HG02870 (cell line): ENCODE data around the gene CBFA2T3.
"Not testable (repeated sequence)": the region's sequence is repeated elsewhere in the genome, so short reads cannot be mapped to it uniquely, and the experiment has no call there.

Experiments
- ATAC-seq: cut with Tn5 transposase; IDR thresholded peaks from one replicate; pipeline ENCODE4 v1.9.1; 2021; ENCODE audit warnings: mild to moderate bottlenecking, moderate library complexity; ENCODE audit not compliant: unreplicated experiment

The CBFA2T3 gene

DNA sequence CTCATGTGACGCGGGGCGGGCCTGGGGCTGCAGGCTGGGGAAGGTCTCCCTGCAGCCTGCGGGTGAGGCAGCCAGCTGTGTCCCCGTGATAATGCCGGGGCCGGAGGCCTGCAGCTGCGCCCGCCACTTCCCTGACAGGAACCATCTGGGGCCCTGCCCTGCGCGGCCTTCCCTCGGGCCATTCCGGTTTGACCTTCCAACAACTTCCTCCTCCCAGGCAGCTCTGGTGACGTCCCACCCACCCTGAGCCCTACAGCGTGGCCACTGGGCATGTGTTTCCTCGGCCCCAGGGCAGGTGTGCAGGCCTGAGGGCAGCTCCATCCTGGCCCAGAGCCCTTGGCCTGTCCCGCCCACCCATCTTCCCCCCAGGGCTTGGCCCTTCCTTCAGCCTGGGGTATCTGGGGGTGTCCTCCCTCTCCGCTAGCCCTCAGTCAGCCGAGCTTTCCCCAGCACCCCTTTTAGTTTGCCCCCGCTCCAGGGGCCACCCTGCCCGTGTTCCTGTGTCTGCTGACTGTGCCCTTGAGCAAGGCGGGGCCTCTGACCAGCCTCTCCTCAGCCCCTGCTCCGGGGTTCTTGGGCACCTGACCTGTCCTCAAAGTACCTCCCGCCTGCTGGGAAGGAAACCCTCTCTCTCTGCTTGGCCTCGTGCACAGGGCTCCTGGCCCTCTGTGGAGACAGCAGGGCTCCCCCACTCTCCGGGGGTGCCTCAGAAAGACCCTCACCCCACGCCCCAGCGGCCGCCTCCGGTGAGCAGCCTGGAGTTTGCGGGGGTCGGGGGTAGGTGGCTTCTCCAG is at the start of gene CBFA2T3:
Gene CBFA2T3, minus strand, starts transcription at position 190 of the 794 bp plus-strand sequence. CDS start 400 bp downstream, outside the sequence.
- ATAC-seq = no peak

- ATAC-seq = no peak
Measured at GRCh38 chr16:89026121-89026612, 49.2 kb upstream of the CBFA2T3 start.

GRCh38 chr16:89025636-89026035 is 48.6 kb upstream of the CBFA2T3 start:
- ATAC-seq = no peak

GRCh38 chr16:89024546-89025060 is 47.6 kb upstream of the CBFA2T3 start:
- ATAC-seq = no peak

GRCh38 chr16:89023621-89024511 is 46.9 kb upstream of the CBFA2T3 start:
- ATAC-seq = no peak

DNA sequence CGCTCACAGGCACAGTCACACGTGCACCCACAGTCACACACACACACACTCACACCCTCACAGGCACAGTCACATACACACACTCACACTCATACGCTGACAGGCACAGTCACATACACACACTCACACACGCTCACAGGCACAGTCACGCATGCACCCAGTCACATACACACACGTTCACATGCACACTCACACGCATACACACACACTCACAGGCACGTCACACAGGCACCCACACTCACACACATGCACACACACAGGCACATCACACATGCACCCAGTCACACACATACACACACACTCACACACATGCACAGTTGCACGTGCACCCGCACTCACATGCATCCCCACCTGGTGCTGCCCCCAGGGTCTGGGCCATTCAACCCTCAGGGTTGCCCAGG is 46.1 kb upstream of the CBFA2T3 start:
- ATAC-seq = no peak

- no peak for ATAC-seq
Measured at GRCh38 chr16:89022051-89022836, 45.2 kb upstream of the CBFA2T3 start.

DNA sequence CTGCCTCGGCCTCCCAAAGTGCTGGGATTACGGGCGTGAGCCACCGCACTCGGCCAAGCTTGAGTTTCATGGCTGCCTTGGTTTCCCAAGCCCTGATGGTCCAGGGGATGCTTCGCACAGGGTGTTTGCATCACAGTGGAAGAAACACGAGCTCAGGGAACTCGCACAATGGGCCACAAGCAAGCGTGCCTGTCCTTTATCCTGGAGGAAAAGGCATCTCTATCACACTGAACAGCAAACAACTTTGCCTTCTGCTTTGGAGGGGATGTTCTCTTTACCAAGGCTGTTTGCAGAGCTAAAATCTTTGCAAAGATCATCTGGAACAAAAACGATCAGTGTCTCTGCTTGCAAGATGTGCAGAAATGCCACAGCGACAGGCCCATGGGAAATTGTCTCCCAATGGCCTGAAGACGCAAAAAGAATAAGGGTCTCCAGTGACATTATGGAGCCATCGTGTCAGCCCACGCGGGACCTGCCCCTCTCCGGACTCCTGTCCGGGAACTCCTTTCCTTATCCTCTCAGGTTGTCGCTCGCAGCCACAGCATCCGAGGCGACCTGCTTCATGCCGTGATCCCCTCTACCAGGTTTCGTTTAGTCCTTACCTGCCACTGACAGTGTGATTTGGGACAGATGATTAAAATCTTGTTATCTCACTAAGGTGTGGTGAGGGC is 44.1 kb upstream of the CBFA2T3 start:
- no peak for ATAC-seq

DNA sequence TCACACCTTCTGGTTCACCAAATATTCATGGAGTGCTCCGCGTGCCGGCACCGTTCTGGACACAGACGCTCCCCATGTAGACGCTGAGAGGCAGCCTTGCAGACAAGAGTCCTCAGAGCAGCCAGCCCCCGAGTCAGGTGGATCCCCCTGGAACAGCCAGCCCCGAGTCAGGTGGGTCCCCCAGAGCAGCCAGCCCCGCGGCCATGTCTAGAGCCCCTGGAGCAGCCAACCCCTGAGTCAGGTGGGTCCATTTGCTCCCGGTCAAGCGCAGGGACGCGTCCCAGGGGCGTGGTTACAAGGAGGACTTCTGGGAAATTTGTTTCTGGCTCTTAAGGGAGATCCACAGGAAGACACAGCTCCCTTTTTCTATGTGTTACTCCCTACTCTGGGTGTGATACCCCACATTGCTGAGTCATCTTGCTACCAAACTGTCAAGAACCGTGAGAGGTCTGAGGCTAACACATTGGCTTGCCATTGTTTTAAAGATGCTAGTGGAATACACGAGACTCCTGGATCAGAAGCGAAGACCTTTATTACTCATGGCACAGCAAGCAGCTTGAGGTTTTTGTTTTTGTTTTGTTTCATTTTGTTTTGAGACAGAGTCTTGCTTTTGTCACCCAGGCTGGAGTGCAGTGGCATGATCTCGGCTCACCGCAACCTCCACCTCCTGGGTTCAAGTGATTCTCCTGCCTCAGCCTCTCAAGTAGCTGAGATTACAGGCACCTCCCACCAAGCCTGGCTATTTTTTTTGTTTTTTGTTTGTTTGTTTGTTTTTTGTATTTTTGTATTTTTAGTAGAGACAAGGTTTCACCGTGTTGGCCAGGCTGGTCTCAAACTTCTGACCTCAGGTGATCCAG is 43.3 kb upstream of the CBFA2T3 start:
- no peak for ATAC-seq

DNA sequence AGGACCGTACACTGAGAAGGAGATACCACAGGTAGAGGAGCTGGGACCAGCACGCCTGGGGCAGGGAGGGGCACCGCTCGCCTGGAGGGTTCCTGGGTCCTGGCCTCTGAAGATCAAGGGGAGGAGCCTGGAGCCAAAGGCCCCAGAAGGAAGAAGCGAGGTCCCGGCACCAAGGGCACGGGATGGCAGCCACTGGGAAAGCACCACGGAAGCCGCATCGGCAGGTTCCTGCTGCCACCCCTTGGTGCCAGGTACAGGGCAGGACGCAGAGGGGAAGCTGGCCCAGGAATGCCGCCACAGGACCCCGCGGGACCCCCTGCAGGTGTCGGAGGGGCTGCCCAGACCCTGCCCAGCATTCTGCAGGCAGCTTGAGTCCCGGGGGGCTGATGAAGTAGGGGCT is 42.5 kb upstream of the CBFA2T3 start:
- no peak for ATAC-seq

DNA sequence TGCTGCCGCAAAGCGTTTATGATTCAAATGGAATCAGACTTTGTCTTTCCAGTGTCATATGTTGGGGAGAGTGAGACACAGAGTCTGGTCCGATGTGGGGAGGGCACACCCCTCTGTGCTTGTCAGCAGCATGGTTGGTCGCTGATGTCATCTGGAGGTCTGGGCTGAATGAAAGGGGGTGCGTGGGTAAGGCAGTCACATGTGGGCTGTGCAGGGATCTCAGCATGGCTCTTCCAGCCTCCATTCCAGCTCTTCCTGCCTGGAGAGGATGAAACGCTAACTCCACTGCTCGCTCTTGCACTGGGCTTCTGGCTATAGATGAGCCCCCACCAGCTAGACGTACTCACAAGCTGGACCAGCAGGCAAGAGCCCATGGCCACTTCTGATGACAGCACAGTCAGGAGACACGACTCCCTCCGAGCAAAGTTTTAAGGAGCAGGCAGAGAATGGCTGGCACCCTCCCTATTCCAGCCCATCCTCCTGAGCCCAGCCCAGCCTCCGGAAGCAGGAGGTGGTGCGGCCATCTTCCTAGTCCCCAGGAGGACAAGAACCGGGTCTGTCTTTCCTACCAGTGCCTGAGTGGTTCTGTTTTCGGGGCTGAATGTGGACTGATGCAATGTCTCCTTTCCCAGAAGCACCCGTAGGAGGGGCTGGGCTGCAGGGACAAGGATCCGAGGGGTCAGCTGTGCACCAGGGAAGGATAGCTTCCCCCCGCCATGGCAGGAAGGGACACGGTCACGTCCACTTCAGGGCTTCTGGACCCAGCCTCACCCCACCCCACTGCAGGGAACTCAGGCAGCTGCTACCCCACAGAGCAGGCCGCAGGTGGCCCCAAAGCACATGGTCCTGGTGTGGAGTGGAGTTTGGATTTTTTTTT is 41.5 kb upstream of the CBFA2T3 start:
- no peak for ATAC-seq

GRCh38 chr16:89017543-89018281 is 40.7 kb upstream of the CBFA2T3 start:
- ATAC-seq = no peak

DNA sequence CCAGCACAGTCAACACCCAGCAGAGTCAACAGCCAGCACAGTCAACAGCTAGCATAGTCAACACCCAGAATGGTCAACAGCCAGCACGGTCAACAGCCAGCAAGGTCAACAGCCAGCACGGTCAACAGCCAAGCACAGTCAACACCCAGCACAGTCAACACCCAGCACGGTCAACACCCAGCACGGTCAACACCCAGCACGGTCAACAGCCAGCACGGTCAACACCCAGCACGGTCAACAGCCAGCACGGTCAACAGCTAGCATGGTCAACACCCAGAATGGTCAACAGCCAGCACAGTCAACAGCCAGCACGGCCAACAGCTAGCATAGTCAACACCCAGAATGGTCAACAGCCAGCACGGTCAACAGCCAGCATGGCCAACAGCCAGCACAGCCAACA is 39.6 kb upstream of the CBFA2T3 start:
- ATAC-seq = not testable (repeated sequence)

DNA sequence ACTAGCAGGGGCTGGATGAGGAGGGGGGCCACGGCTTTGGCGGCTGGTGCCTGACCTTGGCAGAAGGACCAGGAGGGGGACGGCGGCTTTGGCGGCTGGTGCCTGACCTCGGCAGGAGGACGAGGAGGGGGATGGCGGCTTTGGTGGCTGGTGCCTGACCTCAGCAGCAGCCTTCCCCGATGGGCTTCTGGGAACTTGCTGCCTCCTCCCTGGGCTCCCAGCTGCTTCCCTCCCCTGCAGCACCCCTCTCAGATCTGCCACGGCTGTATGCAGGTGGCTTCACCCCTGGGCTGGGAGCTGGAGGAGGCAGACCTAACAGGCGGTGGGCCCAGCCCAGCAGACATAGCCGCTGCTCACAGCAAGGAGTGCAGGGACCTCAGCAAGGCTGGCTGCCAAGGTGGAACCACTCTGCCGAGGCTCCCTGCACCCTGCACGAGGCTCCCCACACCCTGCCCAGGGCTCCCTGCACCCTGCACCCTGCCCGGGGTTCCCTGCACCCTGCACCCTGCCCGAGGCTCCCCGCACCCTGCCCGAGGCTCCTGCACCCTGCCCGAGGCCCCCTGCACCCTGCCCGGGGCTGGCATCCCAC is 38.4 kb upstream of the CBFA2T3 start:
- no peak for ATAC-seq

GRCh38 chr16:89014403-89015230 is 37.6 kb upstream of the CBFA2T3 start:
- ATAC-seq = no peak

DNA sequence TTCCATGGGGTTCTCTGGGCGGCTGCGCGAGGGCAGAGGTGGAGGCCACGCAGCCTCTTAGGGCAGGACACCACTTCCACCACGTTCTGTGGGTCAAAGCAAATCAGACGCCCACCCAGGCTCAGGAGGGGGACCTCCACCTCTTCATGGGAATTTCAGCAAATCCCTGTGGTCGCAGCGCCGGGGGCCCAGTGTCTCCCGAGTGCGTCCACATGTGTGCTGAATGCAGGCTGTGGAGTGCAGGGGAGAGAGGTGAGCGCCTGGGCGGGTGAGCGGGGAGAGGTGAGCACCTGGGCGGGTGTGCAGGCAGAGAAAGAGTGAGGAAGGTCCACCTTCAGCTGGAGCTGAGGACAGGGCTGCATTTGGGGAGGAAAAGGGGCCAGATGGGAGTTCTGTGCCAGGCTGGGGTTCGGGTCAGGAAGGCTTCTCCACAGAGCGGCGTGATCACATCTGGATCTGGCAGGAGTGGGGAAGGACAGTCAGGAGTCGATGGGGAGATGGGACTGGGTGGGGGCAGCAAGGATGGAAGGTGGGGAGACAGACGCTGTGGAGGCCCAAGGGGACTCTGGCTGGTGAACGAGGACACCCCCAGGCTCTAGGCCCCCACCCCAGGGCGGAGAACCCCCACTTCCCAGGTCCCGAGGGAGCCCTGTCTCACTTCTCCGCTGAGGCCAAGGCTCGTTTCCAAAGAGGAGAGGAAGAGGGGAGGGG is 36.8 kb upstream of the CBFA2T3 start:
- ATAC-seq = no peak
